HG02763 (cell line): ENCODE measurements around the gene C18orf63.
"Not testable (repeated sequence)": the region's sequence is repeated elsewhere in the genome, so short reads cannot be mapped to it uniquely, and the experiment has no call there.

Experiments used
- ATAC-seq: cut with Tn5 transposase; IDR thresholded peaks from one replicate; pipeline ENCODE4 v1.9.1; 2021; ENCODE audit warnings: mild to moderate bottlenecking, moderate library complexity; ENCODE audit not compliant: unreplicated experiment

The C18orf63 gene

GRCh38 chr18:74286106-74286855 is 29.4 kb upstream of the C18orf63 start:
- no peak for ATAC-seq

- no peak for ATAC-seq
Measured at GRCh38 chr18:74286856-74287255, 28.8 kb upstream of the C18orf63 start.

GRCh38 chr18:74288041-74288440 is 27.6 kb upstream of the C18orf63 start:
- ATAC-seq = no peak

GRCh38 chr18:74288730-74289129 is 26.9 kb upstream of the C18orf63 start:
- no peak for ATAC-seq

- no peak for ATAC-seq
Measured at GRCh38 chr18:74289137-74289536, 26.5 kb upstream of the C18orf63 start.

GRCh38 chr18:74290021-74290420 is 25.6 kb upstream of the C18orf63 start:
- ATAC-seq = no peak

- ATAC-seq = no peak
Measured at GRCh38 chr18:74290794-74291471, 24.7 kb upstream of the C18orf63 start.

- no peak for ATAC-seq
Measured at GRCh38 chr18:74291472-74291770, 24.2 kb upstream of the C18orf63 start.

GRCh38 chr18:74291771-74292540 is 23.7 kb upstream of the C18orf63 start, which contains the start of gene CYB5A:
TSS of gene CYB5A (minus strand) at chr18:74291963. CDS start at chr18:74291875, 88 bp downstream.
- ATAC-seq = peak; percentile 100

GRCh38 chr18:74292541-74292858 is 23.1 kb upstream of the C18orf63 start:
- no peak for ATAC-seq

- ATAC-seq = not testable (repeated sequence)
Measured at GRCh38 chr18:74292982-74293381, 22.7 kb upstream of the C18orf63 start.

GRCh38 chr18:74294526-74294925 is 21.1 kb upstream of the C18orf63 start:
- ATAC-seq = no peak

- no peak for ATAC-seq
Measured at GRCh38 chr18:74299162-74299561, 16.5 kb upstream of the C18orf63 start.

GRCh38 chr18:74299746-74300145 is 15.9 kb upstream of the C18orf63 start:
- no peak for ATAC-seq

- ATAC-seq = no peak
Measured at GRCh38 chr18:74303306-74303705, 12.3 kb upstream of the C18orf63 start.

- ATAC-seq = no peak
Measured at GRCh38 chr18:74303936-74304335, 11.7 kb upstream of the C18orf63 start.

- ATAC-seq = peak; percentile 77
Measured at GRCh38 chr18:74310411-74310810, 5.2 kb upstream of the C18orf63 start.

- no peak for ATAC-seq
Measured at GRCh38 chr18:74311000-74311399, 4.6 kb upstream of the C18orf63 start.

GRCh38 chr18:74314759-74315463 is 728 bp upstream of the C18orf63 start:
- ATAC-seq = no peak

- ATAC-seq = no peak
Measured at GRCh38 chr18:74316257-74317170, 875 bp downstream of the C18orf63 start.
